A673 (cell line): ENCODE results near the gene AHNAK2. TPM values are rescaled to one million over a fixed set of nuclear protein-coding genes. Genes with fewer than 3 reads are reported as not detected.

Experiments
- BruUV-seq: library from RNA; stranded (reverse); fragments of 400-500 nt; replicated peaks from 2 replicates; lab custom pipeline; 2021; lab: Mats Ljungman, UMichigan
- CTCF ChIA-PET: fragments of 300-600 bp; sonication (Branson Sonifier 250); formaldehyde crosslinking; loops from one replicate; lab custom pipeline; 2022; ENCODE audit warnings: antibody characterized with exemption; lab: Charles Lee
- POLR2A ChIA-PET: fragments of 300-600 bp; sonication (Branson Sonifier 250); formaldehyde crosslinking; loops from one replicate; lab custom pipeline; 2022; ENCODE audit warnings: antibody characterized with exemption; ENCODE audit not compliant: low non-redundant PET; lab: Charles Lee
- DNase-seq: peaks from one replicate; pipeline ENCODE4 v3.0.0-alpha.2; 2015; ENCODE audit warnings: low spot score
- H3K27ac ChIP-seq: fragments of 200-600 bp; sonication (generic); 2 replicates; pipeline ENCODE4 v1.5.1; 2016; ENCODE audit warnings: mixed run types, low read depth, mild to moderate bottlenecking, mixed read lengths, antibody characterized with exemption, low read length; ENCODE audit not compliant: poor library complexity, severe bottlenecking
- H3K27me3 ChIP-seq: fragments of 200-600 bp; sonication (generic); replicated peaks from 2 replicates; pipeline ENCODE4 v1.6.1; 2017; ENCODE audit warnings: mixed run types, low read depth, mild to moderate bottlenecking, mixed read lengths, antibody characterized with exemption, low read length; ENCODE audit not compliant: insufficient read depth, poor library complexity
- H3K36me3 ChIP-seq: fragments of 200-600 bp; sonication (generic); 2 replicates; pipeline ENCODE4 v1.6.1; 2016; ENCODE audit warnings: mixed run types, mild to moderate bottlenecking, mixed read lengths, antibody characterized with exemption, low read length; ENCODE audit not compliant: insufficient read depth, poor library complexity, severe bottlenecking
- H3K4me1 ChIP-seq: fragments of 200-600 bp; sonication (generic); 2 replicates; pipeline ENCODE4 v1.6.1; 2017; ENCODE audit warnings: mixed run types, mild to moderate bottlenecking, mixed read lengths, antibody characterized with exemption, low read length; ENCODE audit not compliant: insufficient read depth, poor library complexity, severe bottlenecking
- H3K4me3 ChIP-seq: fragments of 200-600 bp; sonication (generic); 2 replicates; pipeline ENCODE4 v1.5.1; 2016; ENCODE audit warnings: low read depth, mixed run types, mild to moderate bottlenecking, mixed read lengths, low read length; ENCODE audit not compliant: poor library complexity, severe bottlenecking
- H3K9me3 ChIP-seq: fragments of 200-600 bp; sonication (generic); 2 replicates; pipeline ENCODE4 v1.6.1; 2016; ENCODE audit warnings: mixed run types, low read depth, mild to moderate bottlenecking, mixed read lengths, antibody characterized with exemption, low read length; ENCODE audit not compliant: poor library complexity, severe bottlenecking
- EZH2 ChIP-seq: fragments of 200-600 bp; sonication (generic); IDR thresholded peaks from 2 replicates; pipeline ENCODE4 v1.6.1; 2017; ENCODE audit warnings: borderline replicate concordance, low read depth, mild to moderate bottlenecking, mixed read lengths, antibody characterized with exemption, low read length; ENCODE audit not compliant: poor library complexity, severe bottlenecking
- intact Hi-C: fragments of 100-400 bp; cut with micrococcal nuclease; formaldehyde crosslinking; loops from one replicate; pipeline ENCODE4 v1.10.0; 2022; ENCODE audit not compliant: unreplicated experiment
- total RNA-seq: library from RNA; stranded (reverse); gene quantifications from 2 replicates; pipeline ENCODE4 v1.2.3, GENCODE V29; 2021
- TF ChIP-seq, protein P1 (sequence below): fragments of 300-800, 200-600 bp; sonication (generic); conservative IDR thresholded peaks from 2 replicates; pipeline ENCODE4 v1.5.1; 2017; ENCODE audit warnings: low read depth, mild to moderate bottlenecking, antibody characterized with exemption, low read length, moderate library complexity, mixed read lengths

The AHNAK2 gene
- total RNA-seq, 1 experiment from 2014 or later, result 0.56 TPM

DNA sequence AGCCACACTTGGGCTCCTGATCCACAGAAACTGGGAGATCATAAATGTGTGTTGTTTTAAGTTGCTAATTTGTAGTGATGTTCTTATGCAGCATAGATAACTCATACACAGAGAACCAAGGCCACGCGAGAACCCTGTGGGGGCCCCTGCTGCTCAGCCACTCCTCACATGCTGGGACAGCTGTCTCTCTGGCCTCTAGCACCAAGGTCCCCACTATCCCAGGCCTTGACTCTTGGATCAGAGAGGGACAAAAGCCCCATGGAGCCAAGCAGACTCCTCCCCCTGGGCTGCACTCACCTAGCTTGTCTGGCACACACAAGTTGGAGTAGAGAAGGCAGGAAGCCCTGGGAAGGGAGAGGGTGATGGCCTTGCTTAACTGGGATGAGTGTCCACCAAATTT lies 42.2 kb downstream of the AHNAK2 start:
- Histone ChIP-seq H3K36me3 (no peaks in the 10 kb centered on the region), H3K4me1 (no peaks in the 10 kb centered on the region), H3K9me3 (no peaks in the 10 kb centered on the region), H3K4me3 (no peak overlapping the region), H3K27ac (no peak overlapping the region), H3K27me3 (peaks cover 50% of the 10 kb centered on the region)
- no peak for DNase-seq
- ChIA-PET CTCF (no interaction called here), POLR2A (no interaction called here)
- no peak for TF ChIP-seq EZH2
- TF ChIP-seq, protein P1, sequence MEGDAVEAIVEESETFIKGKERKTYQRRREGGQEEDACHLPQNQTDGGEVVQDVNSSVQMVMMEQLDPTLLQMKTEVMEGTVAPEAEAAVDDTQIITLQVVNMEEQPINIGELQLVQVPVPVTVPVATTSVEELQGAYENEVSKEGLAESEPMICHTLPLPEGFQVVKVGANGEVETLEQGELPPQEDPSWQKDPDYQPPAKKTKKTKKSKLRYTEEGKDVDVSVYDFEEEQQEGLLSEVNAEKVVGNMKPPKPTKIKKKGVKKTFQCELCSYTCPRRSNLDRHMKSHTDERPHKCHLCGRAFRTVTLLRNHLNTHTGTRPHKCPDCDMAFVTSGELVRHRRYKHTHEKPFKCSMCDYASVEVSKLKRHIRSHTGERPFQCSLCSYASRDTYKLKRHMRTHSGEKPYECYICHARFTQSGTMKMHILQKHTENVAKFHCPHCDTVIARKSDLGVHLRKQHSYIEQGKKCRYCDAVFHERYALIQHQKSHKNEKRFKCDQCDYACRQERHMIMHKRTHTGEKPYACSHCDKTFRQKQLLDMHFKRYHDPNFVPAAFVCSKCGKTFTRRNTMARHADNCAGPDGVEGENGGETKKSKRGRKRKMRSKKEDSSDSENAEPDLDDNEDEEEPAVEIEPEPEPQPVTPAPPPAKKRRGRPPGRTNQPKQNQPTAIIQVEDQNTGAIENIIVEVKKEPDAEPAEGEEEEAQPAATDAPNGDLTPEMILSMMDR, result no peak
- intact Hi-C loops, result no loop called here
- BruUV-seq, result no TSS peak

DNA sequence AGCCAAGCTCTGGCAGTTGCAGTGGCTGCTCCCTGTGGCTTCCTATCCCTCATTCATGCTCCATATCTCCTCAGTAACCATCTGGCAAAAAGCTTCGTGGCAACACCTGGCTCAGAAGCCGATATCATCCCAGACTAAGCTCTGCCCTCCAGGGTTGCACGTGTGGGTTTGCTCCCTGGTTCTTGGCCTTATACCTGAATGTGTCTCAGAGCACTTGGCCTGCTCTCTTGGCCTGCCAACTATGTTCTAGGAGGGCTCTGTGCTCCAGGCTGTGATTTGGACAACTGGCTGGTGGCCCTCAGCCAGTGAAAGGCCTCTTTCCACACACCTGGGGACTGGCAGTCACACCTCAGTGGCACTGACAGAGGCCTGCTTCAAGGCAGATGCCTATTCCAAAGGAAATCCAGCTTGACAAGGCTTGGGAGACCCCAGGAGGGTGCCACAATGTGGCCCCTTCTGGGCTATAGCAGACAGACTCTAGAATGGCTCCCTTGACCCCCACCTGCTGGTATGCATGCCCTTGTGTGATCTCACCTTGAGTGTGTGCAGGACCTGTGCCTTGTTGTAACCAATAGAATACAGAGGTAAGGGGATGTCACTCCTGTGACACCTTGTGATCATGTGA lies 43.0 kb downstream of the AHNAK2 start:
- DNase-seq, result no peak
- no TSS peak for BruUV-seq
- H3K9me3 ChIP-seq, result no peaks in the 10 kb centered on the region
- no peak overlapping the region for H3K27ac ChIP-seq
- POLR2A ChIA-PET, result no interaction called here
- CTCF ChIA-PET, result no interaction called here
- TF ChIP-seq, protein P1, result no peak
- no peak for TF ChIP-seq EZH2
- intact Hi-C loops, result no loop called here
- peaks cover 41% of the 10 kb centered on the region for H3K27me3 ChIP-seq
- H3K36me3 ChIP-seq, result no peaks in the 10 kb centered on the region
- no peak overlapping the region for H3K4me3 ChIP-seq
- H3K4me1 ChIP-seq, result no peaks in the 10 kb centered on the region

DNA sequence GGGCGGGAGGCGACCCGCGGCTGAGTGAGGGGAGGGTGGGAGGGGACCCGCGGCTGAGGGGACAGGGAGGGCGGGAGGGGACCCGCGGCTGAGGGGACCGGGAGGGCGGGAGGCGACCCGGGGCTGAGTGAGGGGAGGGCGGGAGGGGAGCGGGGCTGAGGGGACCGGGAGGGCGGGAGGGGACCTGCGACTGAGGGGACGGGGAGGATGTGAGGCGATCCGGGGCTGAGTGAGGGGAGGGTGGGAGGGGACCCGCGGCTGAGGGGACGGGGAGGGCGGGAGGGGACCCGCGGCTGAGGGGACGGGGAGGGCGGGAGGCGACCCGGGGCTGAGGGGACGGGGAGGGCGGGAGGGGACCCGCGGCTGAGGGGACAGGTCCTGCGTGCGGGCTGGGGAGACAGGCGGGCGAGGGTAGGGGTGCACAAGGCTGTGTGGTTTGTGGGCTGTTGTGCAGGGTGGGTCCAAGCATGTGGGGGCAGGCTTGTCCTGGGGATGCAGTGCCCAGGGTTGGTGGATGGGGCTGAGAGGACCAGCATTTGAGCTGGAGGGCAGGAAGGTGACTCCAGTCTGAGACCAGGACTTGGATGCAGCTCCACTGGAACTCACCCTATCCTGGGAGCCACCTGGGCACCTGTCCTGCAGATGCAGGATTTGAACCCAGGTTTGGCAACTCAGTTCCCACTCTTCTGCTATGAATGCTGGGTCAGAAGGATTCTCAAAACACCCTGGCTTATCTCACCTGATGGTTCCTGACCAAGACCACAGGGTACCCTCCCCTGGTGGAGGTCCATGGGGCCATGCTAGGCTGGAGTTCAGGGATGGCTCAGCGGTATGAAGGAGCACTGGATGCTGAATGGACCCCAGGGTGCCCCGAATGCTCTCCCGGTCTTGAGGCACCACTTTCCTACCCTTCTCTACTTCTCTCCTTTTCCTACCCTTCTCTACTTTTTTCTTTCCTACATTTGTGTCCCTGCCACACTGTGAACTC lies 44.1 kb downstream of the AHNAK2 start:
- DNase-seq, result no peak
- CTCF ChIA-PET, result no interaction called here
- POLR2A ChIA-PET, result interaction anchor here (0.7 kb wide), 1 partner anchor 112 kb away, joined by 3 read pairs; no protein-coding TSS in a partner anchor
- Histone ChIP-seq H3K4me3 (no peak overlapping the region), H3K4me1 (no peaks in the 10 kb centered on the region), H3K27ac (no peak overlapping the region), H3K36me3 (no peaks in the 10 kb centered on the region), H3K9me3 (no peaks in the 10 kb centered on the region), H3K27me3 (peaks cover 31% of the 10 kb centered on the region)
- TF ChIP-seq, protein P1, result no peak
- TF ChIP-seq EZH2, result no peak
- intact Hi-C loops, result no loop called here
- BruUV-seq, result no TSS peak
